Measurements from ENCODE around the gene SLC4A8.
"Not testable (repeated sequence)": the region's sequence is repeated elsewhere in the genome, so short reads cannot be mapped to it uniquely, and the experiment has no call there.

Gene SLC4A8

GRCh38 chr12:51429700-51430099, 5.1 kb downstream of the SLC4A8 start:
- no peak for DNase-seq (ENCODE audit: low spot score)

GRCh38 chr12:51430196-51430895, 5.7 kb downstream of the SLC4A8 start:
- DNase-seq (ENCODE audit: low spot score), result no peak

- DNase-seq (ENCODE audit: low spot score), result no peak
These were observed 8.3 kb downstream of the SLC4A8 start for GRCh38 chr12:51432921-51433320.

DNA sequence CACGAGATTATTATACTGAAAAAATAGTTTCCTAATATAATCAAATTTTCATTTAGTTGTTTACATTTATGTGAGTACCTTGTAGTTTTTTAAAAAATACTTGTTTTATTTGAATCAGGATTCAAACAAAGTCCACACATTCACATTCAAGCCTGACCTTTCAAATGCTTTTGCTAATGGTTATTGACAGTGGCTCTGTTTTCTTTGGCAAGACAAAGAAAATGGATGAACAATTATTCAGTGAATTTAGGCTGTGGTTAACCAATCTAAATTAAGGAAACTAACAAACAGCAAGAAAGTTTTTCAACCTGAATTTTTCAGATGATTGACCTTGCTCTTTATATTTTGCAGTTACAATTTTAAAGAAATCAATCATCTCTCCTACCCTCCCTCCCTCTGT, 9.7 kb downstream of the SLC4A8 start:
- no peak for DNase-seq (ENCODE audit: low spot score)

- DNase-seq (ENCODE audit: low spot score), result no peak
These were observed 12.8 kb downstream of the SLC4A8 start for GRCh38 chr12:51437431-51437830.

GRCh38 chr12:51439330-51439729, 14.7 kb downstream of the SLC4A8 start:
- no peak for DNase-seq (ENCODE audit: low spot score)

- no peak for DNase-seq (ENCODE audit: low spot score)
These were observed 17.0 kb downstream of the SLC4A8 start for GRCh38 chr12:51441583-51441982.

- no peak for DNase-seq (ENCODE audit: low spot score)
These were observed 17.7 kb downstream of the SLC4A8 start for GRCh38 chr12:51442324-51442723.

- no peak for DNase-seq (ENCODE audit: low spot score)
These were observed 18.9 kb downstream of the SLC4A8 start for GRCh38 chr12:51443573-51443972.

GRCh38 chr12:51448618-51449256, 24.1 kb downstream of the SLC4A8 start:
- no peak for DNase-seq (ENCODE audit: low spot score)

DNA sequence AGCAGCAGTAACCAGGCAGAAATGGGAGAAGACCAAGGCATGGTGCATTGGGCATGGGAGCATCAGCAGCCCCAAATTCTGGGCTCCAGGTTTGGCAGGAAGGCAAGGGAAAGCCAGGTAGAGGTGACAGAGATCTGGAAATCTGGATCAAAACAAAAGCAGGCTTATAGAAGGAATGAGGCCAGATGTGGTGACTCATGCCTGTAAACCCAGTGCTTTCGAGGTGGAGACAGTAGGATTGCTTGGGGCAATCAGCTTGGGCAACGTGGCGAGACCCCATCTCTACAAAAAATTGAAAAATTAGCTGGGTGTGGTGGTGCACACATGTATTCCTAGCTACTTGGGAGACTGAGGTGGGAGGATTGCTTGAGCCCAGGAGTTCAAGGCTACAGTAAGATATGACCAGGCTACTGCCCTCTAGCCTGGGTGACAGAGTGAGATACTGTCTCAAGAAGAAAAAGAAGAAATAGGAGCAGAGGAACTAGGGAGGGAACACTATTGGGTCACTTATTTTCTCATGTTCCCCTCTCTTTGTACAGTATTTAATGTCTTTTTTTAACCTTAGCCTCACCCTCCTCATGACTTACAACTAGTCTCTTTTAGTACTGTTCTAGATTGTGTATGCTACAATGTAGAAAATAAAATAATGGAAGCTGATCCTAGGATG, 25.1 kb downstream of the SLC4A8 start:
- no peak for DNase-seq (ENCODE audit: low spot score)

DNA sequence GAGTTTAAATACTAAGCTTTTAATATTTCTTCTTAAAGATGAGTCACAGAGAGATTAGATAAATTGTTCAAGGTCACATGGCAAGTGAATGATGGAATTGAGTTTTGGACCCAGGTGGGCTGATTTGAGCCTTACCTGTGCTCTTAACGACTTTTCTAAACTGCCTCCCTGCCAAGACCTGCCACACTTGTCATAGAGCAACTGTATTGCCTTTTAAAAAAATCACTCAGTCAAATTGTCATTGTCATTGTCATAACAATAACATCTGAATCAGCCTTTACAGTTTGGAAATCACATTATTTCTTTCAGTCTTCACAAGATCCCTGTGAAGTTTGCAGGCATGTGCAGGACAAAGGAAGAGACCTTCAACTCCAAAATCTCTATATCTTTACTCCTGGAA, 25.7 kb downstream of the SLC4A8 start:
- DNase-seq (ENCODE audit: low spot score), result no peak

GRCh38 chr12:51450806-51451205, 26.2 kb downstream of the SLC4A8 start:
- DNase-seq (ENCODE audit: low spot score), result no peak

- not testable (repeated sequence) for DNase-seq (ENCODE audit: low spot score)
These were observed 29.4 kb downstream of the SLC4A8 start for GRCh38 chr12:51454016-51454415.

DNA sequence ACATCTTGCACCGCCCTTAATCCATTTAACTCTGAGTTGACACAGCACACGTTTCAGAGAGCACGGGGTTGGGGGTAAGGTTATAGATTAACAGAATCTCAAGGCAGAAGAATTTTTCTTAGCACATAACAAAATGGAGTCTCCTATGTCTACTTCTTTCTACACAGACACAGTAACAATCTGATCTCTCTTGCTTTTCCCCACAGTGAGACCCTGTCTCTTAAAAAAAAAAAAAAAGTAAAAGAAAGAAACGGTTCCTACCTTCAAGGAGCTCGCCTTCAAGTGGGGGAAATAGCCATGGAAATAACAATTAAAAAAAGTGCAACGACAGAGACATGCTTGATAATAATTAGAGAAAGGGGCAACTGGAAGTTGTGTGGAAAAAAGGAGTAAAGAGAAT, 30.4 kb downstream of the SLC4A8 start:
- DNase-seq (ENCODE audit: low spot score), result not testable (repeated sequence)

DNA sequence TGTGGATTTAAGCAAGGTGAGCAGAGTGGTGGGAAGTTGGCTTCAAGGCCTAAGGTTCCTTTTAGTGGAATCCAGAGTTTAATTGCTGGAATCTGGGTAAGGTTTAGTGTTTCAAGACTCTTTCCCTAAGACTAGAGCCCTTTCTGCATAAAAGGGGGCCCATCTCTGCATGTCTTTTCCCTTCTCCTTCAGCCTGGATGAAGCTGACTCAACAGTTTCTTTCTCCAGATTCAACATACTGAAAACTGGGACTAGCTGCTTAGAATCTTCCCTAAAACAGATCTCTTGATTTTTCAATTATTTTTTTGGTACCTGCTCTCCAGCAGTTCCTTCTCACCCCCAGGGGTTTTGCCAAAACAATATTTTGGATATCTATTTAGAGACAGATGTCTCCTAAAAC, 34.0 kb downstream of the SLC4A8 start:
- DNase-seq (ENCODE audit: low spot score), result no peak

DNA sequence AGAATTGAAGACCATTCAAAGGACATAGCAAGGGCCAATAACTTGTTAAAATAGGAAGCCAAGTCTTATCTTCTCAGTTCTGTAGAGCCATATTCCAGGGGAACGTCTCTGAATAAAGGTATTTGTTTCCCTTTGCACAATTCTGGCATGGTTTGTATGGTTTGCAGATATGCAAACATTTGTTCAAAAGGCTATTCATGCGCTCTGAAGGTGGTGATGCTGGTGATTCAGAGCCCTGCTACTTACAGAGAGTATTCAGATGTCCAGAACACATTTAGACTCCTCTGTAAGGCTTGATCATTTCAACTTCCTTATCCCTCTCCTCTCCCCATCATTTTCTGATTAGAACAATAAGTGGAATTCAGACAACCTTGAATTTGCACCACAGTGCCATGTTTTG, 35.9 kb downstream of the SLC4A8 start:
- DNase-seq (ENCODE audit: low spot score), result no peak

DNA sequence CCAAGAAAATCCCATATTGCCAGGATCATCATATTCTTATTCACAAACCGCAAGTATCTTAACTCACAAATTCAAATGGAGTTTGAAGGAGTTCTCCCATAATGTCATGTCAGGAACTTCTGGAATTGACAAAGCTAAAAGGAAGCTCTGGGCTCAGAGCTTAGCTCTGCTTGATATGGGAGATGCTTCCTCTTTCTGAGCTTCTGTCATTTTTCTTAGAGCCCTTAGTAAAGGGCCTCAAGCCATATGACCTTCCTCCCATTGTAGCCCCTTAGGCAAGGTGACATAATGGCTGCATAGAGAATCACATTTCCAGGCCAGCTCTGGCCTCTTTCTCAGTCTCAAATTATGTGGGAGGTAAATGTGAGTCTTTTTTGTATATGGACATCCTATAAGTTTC, 40.9 kb downstream of the SLC4A8 start:
- DNase-seq (ENCODE audit: low spot score), result no peak

DNA sequence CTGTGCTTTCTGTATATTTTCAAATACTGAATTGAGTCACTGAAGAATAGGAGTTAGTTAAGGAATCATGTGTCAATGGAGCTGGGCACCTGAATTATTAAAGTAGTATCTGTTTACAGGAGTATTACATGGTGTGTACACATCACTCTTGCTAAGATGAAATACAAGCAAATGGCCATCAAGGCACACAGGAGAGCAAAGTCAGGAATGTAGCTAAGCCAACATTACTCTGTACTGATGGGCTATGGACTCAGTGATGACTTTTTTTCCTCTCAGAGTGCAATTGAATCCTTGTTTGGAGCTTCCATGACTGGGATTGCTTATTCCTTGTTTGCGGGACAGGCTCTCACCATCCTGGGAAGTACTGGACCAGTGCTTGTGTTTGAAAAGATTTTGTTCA, 45.5 kb downstream of the SLC4A8 start:
- no peak for DNase-seq (ENCODE audit: low spot score)

GRCh38 chr12:51471111-51471864, 46.7 kb downstream of the SLC4A8 start:
- DNase-seq (ENCODE audit: low spot score), result no peak

GRCh38 chr12:51472984-51473383, 48.4 kb downstream of the SLC4A8 start:
- DNase-seq (ENCODE audit: low spot score), result no peak

DNA sequence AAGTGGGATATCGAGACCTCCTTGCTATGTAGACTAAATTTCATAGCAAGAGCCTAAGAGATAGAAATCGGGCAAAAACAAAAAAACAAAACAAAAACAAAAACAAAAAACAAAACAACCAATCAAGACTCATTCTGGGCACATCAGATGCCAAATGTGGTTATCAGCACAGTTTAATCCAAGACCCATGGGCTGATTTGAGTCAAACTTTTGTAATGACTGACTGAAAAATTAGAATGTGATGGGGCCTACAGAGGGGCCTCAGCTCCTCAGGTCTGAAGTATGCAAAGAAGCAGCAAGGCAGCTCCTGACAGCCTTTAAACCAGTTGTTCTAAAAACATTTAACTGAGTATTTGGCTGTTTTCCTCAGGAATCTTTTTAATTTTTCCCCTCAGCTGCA, 49.3 kb downstream of the SLC4A8 start:
- no peak for DNase-seq (ENCODE audit: low spot score)
